H1 (cell line): ENCODE measurements around the gene CCDC7.

Source experiments
- CHD2 ChIP-seq: IDR thresholded peaks from 2 replicates; pipeline ENCODE4 v1.6.1; 2012; ENCODE audit warnings: low read length, improper control_type of control experiment
- EZH2 ChIP-seq: fragments of 200-600 bp; sonication (generic); IDR thresholded peaks from 2 replicates; pipeline ENCODE4 v1.7.1; 2012; ENCODE audit warnings: low read depth, mild to moderate bottlenecking, moderate library complexity, low read length, inconsistent platforms; ENCODE audit not compliant: severe bottlenecking

DNA sequence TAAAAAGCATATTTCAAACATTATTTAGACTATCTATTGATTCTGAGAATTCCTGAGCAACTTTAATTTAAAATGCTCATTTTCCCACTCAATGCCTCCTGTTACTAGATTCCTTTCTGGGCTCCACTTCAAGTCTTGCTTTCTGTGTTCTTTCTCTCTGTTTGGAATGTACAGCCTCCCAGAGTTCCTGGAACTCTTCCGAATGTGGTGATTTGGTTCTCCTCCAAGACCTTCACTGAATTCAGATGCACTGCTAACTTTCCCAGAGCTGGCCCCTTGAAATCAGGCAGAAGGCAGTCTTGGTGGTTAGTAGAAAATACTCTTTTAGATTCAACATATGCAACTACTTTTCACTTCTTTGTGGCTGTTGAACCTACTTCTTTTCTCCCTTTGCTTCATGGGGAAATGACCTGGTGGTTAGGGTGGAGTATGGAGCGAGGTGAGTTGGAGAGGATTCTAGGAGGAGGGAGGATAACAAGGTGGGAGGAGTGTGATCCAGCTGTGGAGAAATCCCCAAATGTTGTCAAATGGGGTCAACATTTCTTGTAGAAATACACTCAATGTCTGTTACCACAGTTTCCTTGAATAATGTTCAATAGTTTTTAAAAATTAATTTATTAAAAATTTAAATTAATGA, 27.9 kb upstream of the CCDC7 start:
- TF ChIP-seq EZH2 (no peak), CHD2 (no peak)
